HCT116 (cell line): Measurements from ENCODE around the gene FAM241A. TPM values are rescaled to one million over a fixed set of nuclear protein-coding genes. Genes with fewer than 3 reads are reported as not detected.

Source experiments
- ATAC-seq: fragments of 200-7000 bp; cut with Tn5 transposase; 2 replicates; pipeline ENCODE4 v1.9.1; 2020; ENCODE audit warnings: mild to moderate bottlenecking, moderate library complexity
- BruUV-seq: library from RNA; stranded (reverse); fragments of 400-500 nt; replicated peaks from 2 replicates; lab custom pipeline; 2021; lab: Mats Ljungman, UMichigan
- CTCF ChIA-PET: fragments of 300-600 bp; sonication (Branson Sonifier 250); formaldehyde crosslinking; loops from one replicate; lab custom pipeline; 2021; ENCODE audit warnings: antibody characterized with exemption; lab: Charles Lee
- POLR2A ChIA-PET: fragments of 300-600, 350-600 bp; sonication (Branson Sonifier 250); formaldehyde crosslinking; loops from one replicate; lab custom pipeline; 2021; ENCODE audit warnings: antibody characterized with exemption; lab: Charles Lee
- RAD21 ChIA-PET, 2 experiments: fragments of 300-600 bp; sonication (Branson Sonifier 250); formaldehyde crosslinking; loops; one replicate each; lab custom pipeline; 2023; ENCODE audit warnings: low total read pairs in 2 of 2; ENCODE audit not compliant: uncharacterized antibody in 2 of 2, unreplicated experiment in 2 of 2, low non-redundant PET in 1 of 2; lab: Charles Lee
- DNase-seq: peaks from one replicate; pipeline ENCODE4 v3.0.0-alpha.2; 2010; ENCODE audit warnings: low read depth, low spot score
- H2AFZ ChIP-seq: fragments of 200-600 bp; shearing (Covaris generic), sonication (generic); 2 replicates; pipeline ENCODE4 v1.6.1; 2017; ENCODE audit warnings: low read depth, mixed run types, mixed read lengths, antibody characterized with exemption, low read length; ENCODE audit not compliant: poor library complexity, severe bottlenecking
- H3K27ac ChIP-seq: 2 replicates; pipeline ENCODE4 v1.5.1; 2012; ENCODE audit warnings: low read depth, low read length
- H3K27me3 ChIP-seq: fragments of 200-600 bp; sonication (generic); 2 replicates; pipeline ENCODE4 v1.6.1; 2016; ENCODE audit warnings: mixed run types, low read length, mixed read lengths; ENCODE audit not compliant: insufficient read depth
- H3K36me3 ChIP-seq, 2 experiments: fragments of 200-500 bp in 1 of 2; fragments of 200-600 bp in 1 of 2; sonication (Bioruptor generic) in 1 of 2; sonication (generic) in 1 of 2; 2 replicates each; pipeline versions ENCODE4 v1.5.1 to v1.6.1; 2014 to 2016; ENCODE audit warnings: low read length in 2 of 2, inconsistent platforms in 1 of 2, mixed read lengths in 1 of 2, mixed run types in 1 of 2; ENCODE audit not compliant: insufficient read depth in 2 of 2, control insufficient read depth in 1 of 2
- H3K4me1 ChIP-seq, 2 experiments: fragments of 200-600 bp in 1 of 2; sonication (generic) in 1 of 2; 2 replicates each; pipeline versions ENCODE4 v1.5.1 to v1.6.1; 2012 to 2017; ENCODE audit warnings: low read length in 2 of 2, inconsistent platforms in 1 of 2, mild to moderate bottlenecking in 1 of 2, mixed read lengths in 1 of 2, mixed run types in 1 of 2, moderate library complexity in 1 of 2; ENCODE audit not compliant: insufficient read depth in 2 of 2, control insufficient read depth in 1 of 2
- H3K4me2 ChIP-seq: fragments of 200-600 bp; sonication (generic); 2 replicates; pipeline ENCODE4 v1.6.1; 2017; ENCODE audit warnings: mixed run types, low read length, mixed read lengths
- H3K4me3 ChIP-seq, 2 experiments: fragments of 200-600 bp in 1 of 2; sonication (generic) in 1 of 2; replicated peaks in 1 of 2; 2 replicates each; pipeline ENCODE4 v1.5.1; 2011 to 2016; ENCODE audit warnings: low read length in 2 of 2, control low read depth in 1 of 2, low read depth in 1 of 2, mild to moderate bottlenecking in 1 of 2, mixed read lengths in 1 of 2, mixed run types in 1 of 2
- H3K79me2 ChIP-seq: fragments of 200-600 bp; sonication (generic); 2 replicates; pipeline ENCODE4 v1.6.1; 2017; ENCODE audit warnings: mild to moderate bottlenecking, mixed run types, low read length, moderate library complexity, mixed read lengths; ENCODE audit not compliant: insufficient read depth
- H3K9ac ChIP-seq: fragments of 200-600 bp; sonication (generic); 2 replicates; pipeline ENCODE4 v1.6.1; 2016; ENCODE audit warnings: low read length, mixed read lengths
- H3K9me2 ChIP-seq: fragments of 200-600 bp; sonication (generic), shearing (Covaris generic); 2 replicates; pipeline ENCODE4 v1.6.1; 2017; ENCODE audit warnings: mixed run types, mild to moderate bottlenecking, moderate library complexity; ENCODE audit not compliant: insufficient read depth
- H3K9me3 ChIP-seq, 2 experiments: fragments of 200-500 bp in 1 of 2; fragments of 200-600 bp in 1 of 2; sonication (Bioruptor generic) in 1 of 2; sonication (generic) in 1 of 2; 2 replicates each; pipeline ENCODE4 v1.6.1; 2014 to 2017; ENCODE audit warnings: low read length in 2 of 2, mixed read lengths in 2 of 2, inconsistent platforms in 1 of 2, low read depth in 1 of 2, mild to moderate bottlenecking in 1 of 2, mixed run types in 1 of 2, moderate library complexity in 1 of 2; ENCODE audit not compliant: control insufficient read depth in 1 of 2, insufficient read depth in 1 of 2
- H4K20me1 ChIP-seq: fragments of 200-600 bp; sonication (generic), shearing (Covaris generic); 2 replicates; pipeline ENCODE4 v1.6.1; 2017; ENCODE audit warnings: mixed run types, mild to moderate bottlenecking, moderate library complexity; ENCODE audit not compliant: insufficient read depth
- CBX3 ChIP-seq: IDR thresholded peaks from 2 replicates; pipeline ENCODE4 v1.6.1; 2012; ENCODE audit warnings: low read depth
- CEBPB ChIP-seq: IDR thresholded peaks from 2 replicates; pipeline ENCODE4 v1.6.1; 2012; ENCODE audit warnings: low read depth
- EGR1 ChIP-seq: IDR thresholded peaks from 2 replicates; pipeline ENCODE4 v1.6.1; 2012; ENCODE audit warnings: low read depth
- ELF1 ChIP-seq: IDR thresholded peaks from 2 replicates; pipeline ENCODE4 v1.6.1; 2012; ENCODE audit warnings: low read depth, borderline replicate concordance
- EZH2 ChIP-seq: fragments of 200-600 bp; sonication (generic); IDR thresholded peaks from 2 replicates; pipeline ENCODE4 v1.6.1; 2017; ENCODE audit warnings: antibody characterized with exemption, mixed run types
- EZH2phosphoT487 ChIP-seq: fragments of 200-600 bp; IDR thresholded peaks from 2 replicates; pipeline ENCODE4 v1.6.1; 2018; ENCODE audit warnings: antibody characterized with exemption, borderline replicate concordance
- FOSL1 ChIP-seq: IDR thresholded peaks from 2 replicates; pipeline ENCODE4 v1.6.1; 2012; ENCODE audit warnings: low read depth
- JUND ChIP-seq: IDR thresholded peaks from 2 replicates; pipeline ENCODE4 v1.6.1; 2012
- MAX ChIP-seq: IDR thresholded peaks from 2 replicates; pipeline ENCODE4 v1.6.1; 2012
- POLR2A ChIP-seq: IDR thresholded peaks from 2 replicates; pipeline ENCODE4 v1.7.0; 2011; ENCODE audit warnings: borderline replicate concordance; ENCODE audit not compliant: insufficient read depth, insufficient read length; ENCODE audit errors: extremely low read depth
- POLR2AphosphoS5 ChIP-seq: IDR thresholded peaks from 2 replicates; pipeline ENCODE4 v1.6.1; 2011; ENCODE audit warnings: mild to moderate bottlenecking, low read depth, low read length, moderate library complexity
- RAD21 ChIP-seq: IDR thresholded peaks from 2 replicates; pipeline ENCODE4 v1.6.1; 2012; ENCODE audit warnings: low read depth, mild to moderate bottlenecking
- SRF ChIP-seq: IDR thresholded peaks from 2 replicates; pipeline ENCODE4 v1.6.1; 2012; ENCODE audit warnings: low read depth
- YY1 ChIP-seq: IDR thresholded peaks from 2 replicates; pipeline ENCODE4 v1.6.1; 2011; ENCODE audit warnings: low read length, low read depth, moderate library complexity, mild to moderate bottlenecking; ENCODE audit not compliant: insufficient replicate concordance; ENCODE audit errors: extremely low read depth
- ZFX ChIP-seq: fragments of 450-650 bp; IDR thresholded peaks from 2 replicates; pipeline ENCODE4 v1.6.1; 2017
- ZNF274 ChIP-seq: fragments of 200-500 bp; sonication (Bioruptor generic); IDR thresholded peaks from 2 replicates; pipeline ENCODE4 v1.6.1; 2014; ENCODE audit warnings: mild to moderate bottlenecking, low read depth, low read length, inconsistent platforms
- intact Hi-C: fragments of 100-400 bp; cut with micrococcal nuclease; formaldehyde crosslinking; loops from 2 replicates; pipeline ENCODE4 v1.10.0; 2022
- total RNA-seq: library from RNA; stranded (reverse); gene quantifications from one replicate; pipeline ENCODE4 v1.2.1, GENCODE V29; 2021; ENCODE audit not compliant: unreplicated experiment
- TF ChIP-seq, protein P1 (sequence below), 3 experiments: fragments of 200-600 bp in 1 of 3; sonication (generic) in 1 of 3; IDR thresholded peaks in 2 of 3; conservative IDR thresholded peaks in 1 of 3; 2 replicates each; pipeline ENCODE4 v1.5.1; 2012 to 2017; ENCODE audit warnings: low read depth in 2 of 3, low read length in 2 of 3, antibody characterized with exemption in 1 of 3, borderline replicate concordance in 1 of 3, control low read depth in 1 of 3, mild to moderate bottlenecking in 1 of 3, mixed read lengths in 1 of 3, mixed run types in 1 of 3, moderate library complexity in 1 of 3; ENCODE audit not compliant: insufficient read depth in 1 of 3

FAM241A gene
- total RNA-seq, 1 experiment from 2014 or later, result 4.5 TPM

DNA sequence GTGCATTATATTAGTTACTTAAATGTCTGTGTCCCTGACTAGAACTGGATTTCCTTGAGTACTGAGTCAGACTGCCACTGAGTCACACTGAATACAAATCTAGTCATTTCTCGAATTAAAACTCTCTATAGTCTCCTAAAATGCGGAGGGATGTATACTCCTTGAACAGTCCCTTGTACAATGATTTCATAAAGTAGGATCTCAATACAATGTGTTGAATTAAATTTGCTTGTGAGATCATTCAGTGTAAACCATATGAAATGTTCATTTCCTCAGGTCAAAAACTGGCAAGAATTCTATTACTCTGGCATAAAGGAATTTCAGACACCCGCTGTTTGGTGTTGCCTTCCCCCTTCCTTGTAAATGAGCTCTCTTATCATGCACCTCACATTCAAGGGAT lies 17.5 kb upstream of the FAM241A start:
- intact Hi-C loops, result no loop called here
- no peak overlapping the region for H3K4me3 ChIP-seq
- no peaks in the 10 kb centered on the region for H3K36me3 ChIP-seq
- no peak for DNase-seq
- no peaks in the 10 kb centered on the region for H3K9me3 ChIP-seq
- TF ChIP-seq, protein P1, sequence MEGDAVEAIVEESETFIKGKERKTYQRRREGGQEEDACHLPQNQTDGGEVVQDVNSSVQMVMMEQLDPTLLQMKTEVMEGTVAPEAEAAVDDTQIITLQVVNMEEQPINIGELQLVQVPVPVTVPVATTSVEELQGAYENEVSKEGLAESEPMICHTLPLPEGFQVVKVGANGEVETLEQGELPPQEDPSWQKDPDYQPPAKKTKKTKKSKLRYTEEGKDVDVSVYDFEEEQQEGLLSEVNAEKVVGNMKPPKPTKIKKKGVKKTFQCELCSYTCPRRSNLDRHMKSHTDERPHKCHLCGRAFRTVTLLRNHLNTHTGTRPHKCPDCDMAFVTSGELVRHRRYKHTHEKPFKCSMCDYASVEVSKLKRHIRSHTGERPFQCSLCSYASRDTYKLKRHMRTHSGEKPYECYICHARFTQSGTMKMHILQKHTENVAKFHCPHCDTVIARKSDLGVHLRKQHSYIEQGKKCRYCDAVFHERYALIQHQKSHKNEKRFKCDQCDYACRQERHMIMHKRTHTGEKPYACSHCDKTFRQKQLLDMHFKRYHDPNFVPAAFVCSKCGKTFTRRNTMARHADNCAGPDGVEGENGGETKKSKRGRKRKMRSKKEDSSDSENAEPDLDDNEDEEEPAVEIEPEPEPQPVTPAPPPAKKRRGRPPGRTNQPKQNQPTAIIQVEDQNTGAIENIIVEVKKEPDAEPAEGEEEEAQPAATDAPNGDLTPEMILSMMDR (IDR thresholded peaks at IDR 0.05 in 2 of 3, conservative IDR thresholded peaks at IDR 0.05 in 1 of 3; ENCODE audit: borderline replicate concordance in 1 of 3, insufficient read depth in 1 of 3, low read depth in 2 of 3, low read length in 2 of 3), result no peak
- no peak for TF ChIP-seq CBX3
- TF ChIP-seq ZNF274, result no peak
- no peak for TF ChIP-seq EZH2phosphoT487
- TF ChIP-seq JUND, result peak; percentile 16; the same call in 1 of the 2 replicates
- TF ChIP-seq ZFX, result no peak
- peak; percentile 49; the same call in 1 of the 2 replicates for TF ChIP-seq FOSL1
- TF ChIP-seq ELF1, result no peak
- no peak for ATAC-seq
- ChIA-PET CTCF (no interaction called here), RAD21 (no interaction called here), POLR2A (no interaction called here)
- H3K9me2 ChIP-seq, result no peaks in the 10 kb centered on the region
- H4K20me1 ChIP-seq, result no peaks in the 10 kb centered on the region
- H3K4me2 ChIP-seq, result peak overlapping the region; percentile 17
- peaks cover 0 to 12% of the 10 kb centered on the region in 2 experiments; a peak in 2 of 4 replicates for H3K4me1 ChIP-seq
- no peaks in the 10 kb centered on the region for H3K27me3 ChIP-seq
- no TSS peak for BruUV-seq
- H3K9ac ChIP-seq, result no peak overlapping the region
- peak overlapping the region; percentile 74 for H2AFZ ChIP-seq
- no peak overlapping the region for H3K27ac ChIP-seq
- no peaks in the 10 kb centered on the region for H3K79me2 ChIP-seq

- intact Hi-C loops, result no loop called here
- no peak overlapping the region for H3K4me3 ChIP-seq
- no peaks in the 10 kb centered on the region for H3K9me2 ChIP-seq
- peak overlapping the region; percentile 74 for H2AFZ ChIP-seq
- ChIA-PET RAD21 (no interaction called here), CTCF (no interaction called here), POLR2A (no interaction called here)
- H3K27me3 ChIP-seq, result no peaks in the 10 kb centered on the region
- DNase-seq, result no peak
- no TSS peak for BruUV-seq
- H3K4me1 ChIP-seq, result peaks cover 0 to 12% of the 10 kb centered on the region in 2 experiments; a peak in 2 of 4 replicates
- no peak overlapping the region; the same call in 1 of the 2 replicates for H3K4me2 ChIP-seq
- H4K20me1 ChIP-seq, result no peaks in the 10 kb centered on the region
- H3K36me3 ChIP-seq, result no peaks in the 10 kb centered on the region
- H3K9ac ChIP-seq, result no peak overlapping the region
- H3K9me3 ChIP-seq, result no peaks in the 10 kb centered on the region
- no peak overlapping the region for H3K27ac ChIP-seq
- H3K79me2 ChIP-seq, result no peaks in the 10 kb centered on the region
- ATAC-seq, result no peak
- TF ChIP-seq SRF (no peak), MAX (no peak), EZH2 (no peak), EGR1 (no peak), ZNF274 (no peak), ELF1 (no peak), ZFX (no peak), RAD21 (no peak), POLR2A (no peak), CEBPB (no peak), YY1 (no peak), FOSL1 (no peak), POLR2AphosphoS5 (no peak)
- TF ChIP-seq, protein P1 (IDR thresholded peaks at IDR 0.05 in 2 of 3, conservative IDR thresholded peaks at IDR 0.05 in 1 of 3; ENCODE audit: borderline replicate concordance in 1 of 3, insufficient read depth in 1 of 3, low read depth in 2 of 3, low read length in 2 of 3), result no peak
Measured at GRCh38 chr4:112128452-112128851, 16.8 kb upstream of the FAM241A start.
